ENCODE measurements around the gene KCNT2.

DNA sequence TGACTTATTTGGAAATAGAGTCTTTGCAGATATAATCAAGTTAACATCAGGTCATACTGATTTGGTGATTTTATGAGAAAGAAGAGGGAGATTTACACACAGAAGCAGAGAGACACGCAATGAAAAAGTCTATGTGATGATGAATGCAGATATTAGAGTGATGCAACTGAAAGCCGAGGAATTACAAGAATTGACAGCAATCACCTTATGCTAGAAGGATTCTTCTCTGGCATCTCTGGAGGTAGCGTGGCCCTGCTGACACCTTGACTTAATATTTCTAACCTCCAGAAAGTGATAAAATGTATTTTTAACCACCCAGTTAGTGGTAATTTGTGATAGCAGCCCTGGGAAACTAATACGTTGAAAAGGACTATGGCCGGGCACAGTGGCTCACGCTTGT is 29.4 kb upstream of the KCNT2 start:
- TF ChIP-seq ZNF274 (IDR thresholded peaks at IDR 0.05; ENCODE audit: low read length) (no peak), ZNF274 (tag by site-specific recombination; IDR thresholded peaks at IDR 0.05; ENCODE audit: borderline replicate concordance) (no peak), ZNF549 (tag by site-specific recombination; IDR thresholded peaks at IDR 0.05) (no peak), HOXC10 (CRISPR knock-in tag; IDR thresholded peaks at IDR 0.05) (no peak), ZBTB1 (tag by site-specific recombination; IDR thresholded peaks at IDR 0.05) (no peak), ZNF707 (tag by site-specific recombination; IDR thresholded peaks at IDR 0.05) (no peak), ZFP3 (tag by site-specific recombination; IDR thresholded peaks at IDR 0.05; ENCODE audit: low read depth) (no peak), ZNF239 (tag by site-specific recombination; IDR thresholded peaks at IDR 0.05) (no peak), ZNF692 (tag by site-specific recombination; IDR thresholded peaks at IDR 0.05) (no peak), YY1 (tag by site-specific recombination; IDR thresholded peaks at IDR 0.05) (no peak), ZBTB17 (tag by site-specific recombination; IDR thresholded peaks at IDR 0.05) (no peak), ZNF324 (tag by site-specific recombination; IDR thresholded peaks at IDR 0.05) (no peak)
- TF ChIP-seq, protein P1, sequence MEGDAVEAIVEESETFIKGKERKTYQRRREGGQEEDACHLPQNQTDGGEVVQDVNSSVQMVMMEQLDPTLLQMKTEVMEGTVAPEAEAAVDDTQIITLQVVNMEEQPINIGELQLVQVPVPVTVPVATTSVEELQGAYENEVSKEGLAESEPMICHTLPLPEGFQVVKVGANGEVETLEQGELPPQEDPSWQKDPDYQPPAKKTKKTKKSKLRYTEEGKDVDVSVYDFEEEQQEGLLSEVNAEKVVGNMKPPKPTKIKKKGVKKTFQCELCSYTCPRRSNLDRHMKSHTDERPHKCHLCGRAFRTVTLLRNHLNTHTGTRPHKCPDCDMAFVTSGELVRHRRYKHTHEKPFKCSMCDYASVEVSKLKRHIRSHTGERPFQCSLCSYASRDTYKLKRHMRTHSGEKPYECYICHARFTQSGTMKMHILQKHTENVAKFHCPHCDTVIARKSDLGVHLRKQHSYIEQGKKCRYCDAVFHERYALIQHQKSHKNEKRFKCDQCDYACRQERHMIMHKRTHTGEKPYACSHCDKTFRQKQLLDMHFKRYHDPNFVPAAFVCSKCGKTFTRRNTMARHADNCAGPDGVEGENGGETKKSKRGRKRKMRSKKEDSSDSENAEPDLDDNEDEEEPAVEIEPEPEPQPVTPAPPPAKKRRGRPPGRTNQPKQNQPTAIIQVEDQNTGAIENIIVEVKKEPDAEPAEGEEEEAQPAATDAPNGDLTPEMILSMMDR (tag by site-specific recombination; IDR thresholded peaks at IDR 0.05): no peak
- TF ChIP-seq, protein P2, sequence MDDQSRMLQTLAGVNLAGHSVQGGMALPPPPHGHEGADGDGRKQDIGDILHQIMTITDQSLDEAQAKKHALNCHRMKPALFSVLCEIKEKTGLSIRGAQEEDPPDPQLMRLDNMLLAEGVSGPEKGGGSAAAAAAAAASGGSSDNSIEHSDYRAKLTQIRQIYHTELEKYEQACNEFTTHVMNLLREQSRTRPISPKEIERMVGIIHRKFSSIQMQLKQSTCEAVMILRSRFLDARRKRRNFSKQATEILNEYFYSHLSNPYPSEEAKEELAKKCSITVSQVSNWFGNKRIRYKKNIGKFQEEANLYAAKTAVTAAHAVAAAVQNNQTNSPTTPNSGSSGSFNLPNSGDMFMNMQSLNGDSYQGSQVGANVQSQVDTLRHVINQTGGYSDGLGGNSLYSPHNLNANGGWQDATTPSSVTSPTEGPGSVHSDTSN (CRISPR knock-in tag; IDR thresholded peaks at IDR 0.05): no peak
- TF ChIP-seq, protein P3, sequence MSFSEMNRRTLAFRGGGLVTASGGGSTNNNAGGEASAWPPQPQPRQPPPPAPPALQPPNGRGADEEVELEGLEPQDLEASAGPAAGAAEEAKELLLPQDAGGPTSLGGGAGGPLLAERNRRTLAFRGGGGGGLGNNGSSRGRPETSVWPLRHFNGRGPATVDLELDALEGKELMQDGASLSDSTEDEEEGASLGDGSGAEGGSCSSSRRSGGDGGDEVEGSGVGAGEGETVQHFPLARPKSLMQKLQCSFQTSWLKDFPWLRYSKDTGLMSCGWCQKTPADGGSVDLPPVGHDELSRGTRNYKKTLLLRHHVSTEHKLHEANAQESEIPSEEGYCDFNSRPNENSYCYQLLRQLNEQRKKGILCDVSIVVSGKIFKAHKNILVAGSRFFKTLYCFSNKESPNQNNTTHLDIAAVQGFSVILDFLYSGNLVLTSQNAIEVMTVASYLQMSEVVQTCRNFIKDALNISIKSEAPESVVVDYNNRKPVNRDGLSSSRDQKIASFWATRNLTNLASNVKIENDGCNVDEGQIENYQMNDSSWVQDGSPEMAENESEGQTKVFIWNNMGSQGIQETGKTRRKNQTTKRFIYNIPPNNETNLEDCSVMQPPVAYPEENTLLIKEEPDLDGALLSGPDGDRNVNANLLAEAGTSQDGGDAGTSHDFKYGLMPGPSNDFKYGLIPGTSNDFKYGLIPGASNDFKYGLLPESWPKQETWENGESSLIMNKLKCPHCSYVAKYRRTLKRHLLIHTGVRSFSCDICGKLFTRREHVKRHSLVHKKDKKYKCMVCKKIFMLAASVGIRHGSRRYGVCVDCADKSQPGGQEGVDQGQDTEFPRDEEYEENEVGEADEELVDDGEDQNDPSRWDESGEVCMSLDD (tag by site-specific recombination; IDR thresholded peaks at IDR 0.05): no peak
